ENCODE results near the gene TSC2. TPM values are rescaled to one million over a fixed set of nuclear protein-coding genes. Genes with fewer than 3 reads are reported as not detected.
"Not testable (repeated sequence)": the region's sequence is repeated elsewhere in the genome, so short reads cannot be mapped to it uniquely, and the experiment has no call there.

TSC2 gene
- total and polyA plus RNA-seq, 8 donors: 51.0 to 172 (median 83.6) TPM

DNA sequence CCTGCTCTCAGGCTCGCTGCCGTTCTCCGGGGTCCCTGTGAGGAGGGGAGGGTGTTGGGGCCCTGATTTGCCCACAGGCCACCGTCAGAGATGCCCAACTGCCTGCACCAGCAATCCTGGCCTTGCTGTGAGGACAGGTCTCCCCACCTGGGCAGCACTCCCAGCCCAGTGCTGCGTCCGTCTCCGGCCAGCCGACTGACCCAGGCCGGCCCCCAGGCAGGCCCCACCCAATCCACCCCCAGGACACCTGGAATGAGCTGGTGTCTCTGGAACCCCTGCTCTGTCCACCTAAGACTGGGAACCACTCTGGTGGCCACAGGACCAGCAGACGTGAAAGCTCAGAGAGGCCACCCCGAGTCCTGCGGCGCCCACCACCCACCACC, 67.8 kb downstream of the TSC2 start:
- H3K36me3 ChIP-seq: peaks cover 0 to 12% (median 0%) of the 10 kb centered on the region in 3 donors
- H3K4me3 ChIP-seq: no peak overlapping the region
- H3K27ac ChIP-seq: no peak overlapping the region
- DNase-seq (peak in 1 of 6 donors; percentile 58), ATAC-seq (no peak), FAIRE-seq (no peak)
- no peaks in the 10 kb centered on the region for H3K9me3 ChIP-seq
- no peaks in the 10 kb centered on the region for H3K4me1 ChIP-seq
- no peaks in the 10 kb centered on the region for H3K27me3 ChIP-seq
- WGBS, 2 donors: 87 to 91% methylated on average over 13 of the region's 13 CpGs
- intact Hi-C loops (cut with DNase I): no loop called here
- TF ChIP-seq CTCF (IDR thresholded peaks at IDR 0.05): no peak

- H3K4me1 ChIP-seq; H3K27me3 ChIP-seq; intact Hi-C loops (cut with DNase I); FAIRE-seq; H3K27ac ChIP-seq; H3K36me3 ChIP-seq; ATAC-seq; H3K4me3 ChIP-seq; H3K9me3 ChIP-seq: not testable (repeated sequence)
- peak in 1 of 6 donors; percentile 70 for DNase-seq
- 87 to 91% methylated on average over 11 to 24 of the region's 24 CpGs for WGBS, 2 donors
Measured at GRCh38 chr16:2116428-2116827, 68.6 kb downstream of the TSC2 start.

GRCh38 chr16:2117341-2117740, 69.6 kb downstream of the TSC2 start:
- H3K27ac ChIP-seq; intact Hi-C loops (cut with DNase I); H3K36me3 ChIP-seq; ATAC-seq; H3K27me3 ChIP-seq; DNase-seq; FAIRE-seq; H3K4me1 ChIP-seq; H3K4me3 ChIP-seq; H3K9me3 ChIP-seq: not testable (repeated sequence)
- 94 to 96% methylated on average over 21 to 24 of the region's 25 CpGs for WGBS, 2 donors

DNA sequence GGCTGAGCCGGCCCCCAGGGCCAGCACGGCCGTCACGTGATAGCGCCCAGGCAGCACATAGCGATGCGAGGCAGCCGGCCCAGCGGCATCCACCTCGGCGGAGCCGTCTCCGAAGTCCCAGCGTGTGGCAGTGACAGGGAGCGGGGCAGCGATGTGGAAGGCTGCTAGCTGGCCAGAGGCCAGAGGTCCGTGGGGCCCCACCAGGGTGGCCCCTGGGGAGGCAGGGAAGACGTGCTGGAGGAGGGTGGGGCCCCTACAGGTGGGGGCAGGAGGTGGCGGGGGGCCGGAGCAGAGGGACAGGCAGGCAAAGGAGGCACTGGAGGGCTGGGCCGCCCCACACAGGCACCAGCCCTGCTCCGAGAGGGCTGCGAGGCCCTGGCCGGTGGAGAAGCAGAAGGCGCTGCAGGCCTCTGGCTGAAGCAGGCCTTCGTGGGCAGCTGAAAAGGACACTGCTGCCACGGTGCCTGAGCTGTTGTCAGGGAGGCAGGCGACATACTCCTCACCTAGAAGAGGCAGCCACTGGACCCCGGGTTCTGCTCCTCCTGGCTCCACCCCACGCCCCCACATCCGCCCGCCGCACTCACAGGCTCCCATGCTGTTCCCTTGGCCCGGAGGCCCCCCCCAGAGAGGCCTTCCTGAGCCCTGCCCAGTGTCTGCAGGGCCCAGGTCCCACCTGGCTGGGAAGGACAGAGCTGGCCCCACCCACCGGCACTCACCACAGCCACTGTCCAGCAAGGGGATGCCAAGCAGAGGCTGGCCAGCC, 70.4 kb downstream of the TSC2 start:
- DNase-seq: peak in 1 of 6 donors; percentile 63
- WGBS, 2 donors: 85% methylated on average over 21 to 30 of the region's 35 CpGs
- FAIRE-seq: not testable (repeated sequence)

DNA sequence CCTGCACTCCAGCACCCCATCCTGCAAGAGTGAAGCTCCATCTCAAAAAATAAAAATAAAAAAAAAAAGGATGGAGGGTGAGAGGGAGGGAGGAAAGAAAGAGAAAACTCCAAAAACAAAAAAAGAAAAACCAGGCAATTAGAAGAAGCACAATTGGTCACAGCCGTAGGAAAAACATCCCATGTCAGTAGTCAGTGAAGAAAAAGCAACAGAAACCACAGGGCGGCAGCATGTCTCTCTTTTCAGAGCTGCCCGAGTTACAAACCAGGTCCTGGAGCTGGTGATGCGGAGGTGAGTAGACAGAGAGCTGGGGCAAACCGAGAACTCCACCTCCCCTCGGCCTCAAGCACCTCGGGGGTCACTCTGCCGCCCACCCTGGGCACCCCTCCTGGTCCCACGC, 73.5 kb downstream of the TSC2 start:
- H3K27me3 ChIP-seq; FAIRE-seq; H3K36me3 ChIP-seq; H3K4me3 ChIP-seq; DNase-seq; intact Hi-C loops (cut with DNase I); H3K4me1 ChIP-seq; H3K9me3 ChIP-seq; H3K27ac ChIP-seq: not testable (repeated sequence)
- WGBS, 2 donors: 68 to 77% methylated on average over 9 of the region's 9 CpGs
- ATAC-seq: peak in 3 of 4 donors; percentile 24 to 42 (median 36)

More for the DNA sequence above, 70.4 kb downstream of the TSC2 start:
- H3K4me3 ChIP-seq; H3K27me3 ChIP-seq; H3K36me3 ChIP-seq; ATAC-seq; H3K4me1 ChIP-seq; H3K9me3 ChIP-seq; H3K27ac ChIP-seq; intact Hi-C loops (cut with DNase I): not testable (repeated sequence)

DNA sequence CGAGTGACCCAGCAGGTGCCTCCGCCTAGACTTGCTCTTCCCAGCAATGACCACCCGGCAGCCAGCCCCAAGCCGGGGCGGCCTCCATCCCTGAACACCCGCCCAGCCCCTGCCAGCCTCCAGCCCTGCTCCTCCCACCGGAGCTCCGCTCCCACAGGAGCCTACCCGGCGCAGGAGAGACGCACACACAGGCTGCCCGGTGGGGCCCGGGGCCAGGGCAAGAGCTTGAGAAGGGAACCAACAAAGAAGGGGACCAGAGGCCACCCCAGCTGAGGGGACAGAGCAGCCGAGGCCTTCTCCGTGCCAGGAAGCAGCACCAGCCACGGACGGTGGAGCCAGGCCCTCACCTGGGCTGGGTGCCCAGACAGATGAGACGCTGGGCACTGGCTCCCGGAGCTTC, 74.1 kb downstream of the TSC2 start:
- no peak for TF ChIP-seq CTCF (IDR thresholded peaks at IDR 0.05)
- intact Hi-C loops (cut with DNase I): no loop called here
- peak in 1 of 6 donors; percentile 72 for DNase-seq
- 71 to 80% methylated on average over 18 to 19 of the region's 19 CpGs for WGBS, 2 donors
- Histone ChIP-seq H3K27me3 (no peaks in the 10 kb centered on the region), H3K4me1 (no peaks in the 10 kb centered on the region), H3K36me3 (no peaks in the 10 kb centered on the region), H3K27ac (no peak overlapping the region), H3K4me3 (no peak overlapping the region), H3K9me3 (no peaks in the 10 kb centered on the region)
- peak in 2 of 4 donors; percentile 4 to 12 for ATAC-seq
- FAIRE-seq: no peak

DNA sequence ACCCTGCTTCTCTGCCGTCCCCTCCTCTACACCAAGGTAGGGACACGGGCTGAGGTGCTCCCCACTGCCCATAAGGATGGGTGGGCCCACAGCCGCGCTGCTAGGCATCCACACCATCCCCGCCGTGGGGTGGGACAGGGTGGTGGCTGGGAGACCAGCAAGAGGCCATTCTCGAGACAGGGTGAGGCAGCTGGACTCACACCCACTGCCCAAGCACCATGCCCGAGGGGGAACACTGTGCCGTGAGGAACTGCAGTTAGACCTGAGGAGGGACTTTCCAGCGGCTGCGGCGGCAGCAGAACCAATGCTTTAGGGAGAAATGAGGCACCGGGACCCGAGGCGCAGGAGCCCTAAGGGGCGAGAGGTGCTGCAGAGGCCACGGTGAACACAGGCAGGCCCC, 74.6 kb downstream of the TSC2 start:
- Histone ChIP-seq H3K27me3 (no peaks in the 10 kb centered on the region), H3K4me3 (no peak overlapping the region), H3K36me3 (no peaks in the 10 kb centered on the region), H3K27ac (no peak overlapping the region), H3K4me1 (no peaks in the 10 kb centered on the region), H3K9me3 (no peaks in the 10 kb centered on the region)
- TF ChIP-seq CTCF (IDR thresholded peaks at IDR 0.05): no peak
- WGBS, 2 donors: 87 to 89% methylated on average over 15 to 17 of the region's 17 CpGs
- FAIRE-seq (no peak), DNase-seq (peak in 1 of 6 donors; percentile 66), ATAC-seq (no peak)
- intact Hi-C loops (cut with DNase I): no loop called here

DNA sequence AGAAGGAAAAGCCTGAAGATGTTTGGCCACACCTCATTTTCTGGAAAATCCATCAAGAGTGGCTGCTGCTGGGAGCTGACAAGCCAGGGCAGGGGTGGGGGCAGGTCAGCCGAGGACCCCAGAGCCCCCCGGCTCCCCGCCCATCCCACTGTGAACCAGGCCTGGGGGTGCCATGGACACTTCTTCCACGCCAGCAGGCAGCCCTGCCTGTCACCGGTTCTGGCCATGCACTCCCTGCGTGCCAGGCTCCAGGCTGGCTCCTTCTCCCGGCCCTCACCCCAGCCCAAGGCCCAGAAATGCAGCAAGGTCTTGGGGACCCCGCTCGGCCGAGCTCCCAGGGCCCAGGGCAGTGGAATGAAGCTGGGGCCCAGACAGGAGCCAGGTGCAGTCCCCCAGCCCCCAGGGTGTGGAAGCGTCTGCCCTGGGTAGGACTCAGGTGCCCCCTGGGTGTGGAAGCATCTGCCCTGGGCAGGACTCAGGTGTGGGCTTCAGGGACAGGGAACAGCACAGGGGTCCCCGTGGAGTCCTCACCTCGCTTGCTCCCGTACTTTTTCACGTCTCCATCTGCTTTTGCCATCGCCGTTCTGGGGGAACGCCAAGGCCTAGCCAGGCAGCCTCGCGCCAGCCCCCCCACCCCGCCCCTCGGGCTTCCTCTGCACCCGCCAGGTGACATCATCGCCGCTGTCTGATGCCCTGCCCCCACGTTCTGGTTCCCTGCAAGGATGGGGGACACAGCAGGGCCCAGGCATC, 75.3 kb downstream of the TSC2 start:
- 80 to 84% methylated on average over 19 to 22 of the region's 26 CpGs for WGBS, 2 donors
- DNase-seq: peak in 1 of 6 donors; percentile 65

GRCh38 chr16:2123706-2124376, 76.1 kb downstream of the TSC2 start:
- peak in 2 of 4 donors; percentile 7 to 9 for ATAC-seq
- H3K4me3 ChIP-seq; FAIRE-seq; H3K4me1 ChIP-seq; H3K36me3 ChIP-seq; H3K27me3 ChIP-seq; intact Hi-C loops (cut with DNase I); H3K9me3 ChIP-seq: not testable (repeated sequence)
- DNase-seq: peak in 1 of 6 donors; percentile 60
- 75 to 76% methylated on average over 21 to 26 of the region's 27 CpGs for WGBS, 2 donors
- peak overlapping the region in 1 of 4 donors; percentile 66 for H3K27ac ChIP-seq

More for the DNA sequence above, 75.3 kb downstream of the TSC2 start:
- intact Hi-C loops (cut with DNase I); H3K27me3 ChIP-seq; H3K36me3 ChIP-seq; ATAC-seq; H3K4me3 ChIP-seq; H3K4me1 ChIP-seq; H3K27ac ChIP-seq; H3K9me3 ChIP-seq; FAIRE-seq: not testable (repeated sequence)

Data from pancreas (tissue), 10 donors.